ENCODE results near the gene HDAC8. TPM values are rescaled to one million over a fixed set of nuclear protein-coding genes. Genes with fewer than 3 reads are reported as not detected.

The HDAC8 gene
- total RNA-seq, 1 experiment from 2014 or later, result 21.4 TPM

DNA sequence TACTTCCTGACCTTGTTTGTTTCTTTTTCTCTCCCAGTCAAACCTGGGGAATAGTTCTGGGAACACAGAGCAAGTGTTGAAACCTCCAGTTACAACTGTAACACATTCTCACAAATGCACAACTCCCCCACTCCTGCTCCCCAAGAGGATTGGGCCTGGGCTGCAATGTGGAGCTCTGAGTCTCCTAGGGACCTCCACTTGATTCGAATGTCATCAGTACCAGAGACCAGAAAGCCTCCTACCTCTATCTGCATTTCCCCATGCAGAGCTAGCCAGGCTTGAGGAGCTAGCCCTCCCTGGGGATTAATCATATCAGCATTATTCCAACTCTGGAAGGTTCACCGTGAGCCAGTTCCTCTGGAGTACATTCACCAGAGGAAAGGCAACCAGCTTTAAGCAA is 225.3 kb downstream of the HDAC8 start:
- Histone ChIP-seq H3K27me3 (ENCODE audit: insufficient read depth, low read length) (no peaks in the 10 kb centered on the region), H3K9ac (ENCODE audit: extremely low read depth, insufficient read length, low read length) (no peak overlapping the region), H4K5ac (ENCODE audit: insufficient read length, low read depth, low read length) (no peak overlapping the region), H3K79me2 (ENCODE audit: insufficient read depth, low read length) (no peaks in the 10 kb centered on the region), H4K91ac (ENCODE audit: insufficient read length, low read depth, low read length) (no peak overlapping the region), H4K8ac (replicated peaks; ENCODE audit: insufficient read length, low read depth, low read length) (no peak overlapping the region), H3K4me2 (ENCODE audit: insufficient read depth, insufficient read length, low read length) (no peak overlapping the region), H2BK120ac (ENCODE audit: low read depth, low read length, poor library complexity, severe bottlenecking) (no peak overlapping the region), H3K9me3 (ENCODE audit: control insufficient read depth, low read depth, low read length) (peaks cover 29% of the 10 kb centered on the region), H2BK15ac (ENCODE audit: low read depth, low read length) (no peak overlapping the region), H2BK5ac (ENCODE audit: insufficient read length, low read length) (no peak overlapping the region), H3K23ac (ENCODE audit: insufficient read length, low read depth, low read length) (no peak overlapping the region), H3K14ac (ENCODE audit: insufficient read depth, low read length) (no peak overlapping the region), H3K56ac (ENCODE audit: insufficient read length, low read depth, low read length) (no peak overlapping the region), H3K23me2 (ENCODE audit: insufficient read length, low read depth, low read length, poor library complexity, severe bottlenecking) (no peaks in the 10 kb centered on the region), H2AK5ac (ENCODE audit: insufficient read length, low read length) (no peak overlapping the region), H2BK20ac (ENCODE audit: low read depth, low read length, poor library complexity, severe bottlenecking) (no peak overlapping the region), H3K4me1 (ENCODE audit: insufficient read depth, low read length) (peaks cover 6% of the 10 kb centered on the region; the same call in 1 of the 2 replicates), H2BK12ac (ENCODE audit: insufficient read length, low read depth, low read length) (no peak overlapping the region), H3K18ac (ENCODE audit: insufficient read length, low read depth, low read length) (no peak overlapping the region), H3T11ph (ENCODE audit: low read length) (no peak overlapping the region), H3K4ac (ENCODE audit: low read depth, low read length) (no peak overlapping the region), H4K20me1 (ENCODE audit: control insufficient read depth, insufficient read depth, insufficient read length) (no peaks in the 10 kb centered on the region), H3K27ac (ENCODE audit: insufficient read length, low read depth, low read length) (no peak overlapping the region), H3K79me1 (ENCODE audit: insufficient read depth, low read depth, low read length, poor library complexity, severe bottlenecking) (no peaks in the 10 kb centered on the region), H2AFZ (ENCODE audit: low read length) (no peak overlapping the region)
- Mint-ChIP-seq H3K27me3 (ENCODE audit: low read depth) (no peaks in the 10 kb centered on the region; the same call in 1 of the 2 replicates), H3K36me3 (ENCODE audit: insufficient read depth in 1 of 3, low read depth in 3 of 3) (peaks cover 4 to 19% (median 7%) of the 10 kb centered on the region in 3 experiments; a peak in 6 of 7 replicates), H3K27ac (peak overlapping the region in 1 of 3 experiments; percentile 79; a peak in 1 of 7 replicates), H3K9me3 (peaks cover 59 to 62% of the 10 kb centered on the region in 2 experiments), H3K4me1 (peaks cover 15 to 16% of the 10 kb centered on the region in 2 experiments), H3K4me3 (peak overlapping the region in 1 of 2 experiments; percentile 45; a peak in 2 of 5 replicates)
- no CpG with 5 or more reads among the region's 2 CpGs for WGBS (ENCODE audit: extremely low coverage, insufficient read length, low lambda C conversion rate)
- TF ChIP-seq, protein P1, sequence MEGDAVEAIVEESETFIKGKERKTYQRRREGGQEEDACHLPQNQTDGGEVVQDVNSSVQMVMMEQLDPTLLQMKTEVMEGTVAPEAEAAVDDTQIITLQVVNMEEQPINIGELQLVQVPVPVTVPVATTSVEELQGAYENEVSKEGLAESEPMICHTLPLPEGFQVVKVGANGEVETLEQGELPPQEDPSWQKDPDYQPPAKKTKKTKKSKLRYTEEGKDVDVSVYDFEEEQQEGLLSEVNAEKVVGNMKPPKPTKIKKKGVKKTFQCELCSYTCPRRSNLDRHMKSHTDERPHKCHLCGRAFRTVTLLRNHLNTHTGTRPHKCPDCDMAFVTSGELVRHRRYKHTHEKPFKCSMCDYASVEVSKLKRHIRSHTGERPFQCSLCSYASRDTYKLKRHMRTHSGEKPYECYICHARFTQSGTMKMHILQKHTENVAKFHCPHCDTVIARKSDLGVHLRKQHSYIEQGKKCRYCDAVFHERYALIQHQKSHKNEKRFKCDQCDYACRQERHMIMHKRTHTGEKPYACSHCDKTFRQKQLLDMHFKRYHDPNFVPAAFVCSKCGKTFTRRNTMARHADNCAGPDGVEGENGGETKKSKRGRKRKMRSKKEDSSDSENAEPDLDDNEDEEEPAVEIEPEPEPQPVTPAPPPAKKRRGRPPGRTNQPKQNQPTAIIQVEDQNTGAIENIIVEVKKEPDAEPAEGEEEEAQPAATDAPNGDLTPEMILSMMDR (conservative IDR thresholded peaks at IDR 0.05), result no peak
- DNase-seq, result no peak
